HepG2 (cell line): ENCODE data around the gene GFOD1. TPM values are rescaled to one million over a fixed set of nuclear protein-coding genes. Genes with fewer than 3 reads are reported as not detected.
A peak's percentile ranks its signal among the peaks of the same experiment; 100 is the strongest.

Source experiments
- FOXP1 ChIP-seq, 2 experiments: fragments of 450-650 bp in 1 of 2; IDR thresholded peaks; 2 replicates each; pipeline ENCODE4 v1.6.1; 2017 to 2018; ENCODE audit warnings: antibody characterized with exemption in 1 of 2
- HMG20A ChIP-seq: IDR thresholded peaks from 2 replicates; pipeline ENCODE4 v1.6.1; 2016; ENCODE audit warnings: borderline replicate concordance
- MAFG ChIP-seq: sonication (generic); formaldehyde crosslinking; IDR thresholded peaks from 2 replicates; pipeline ENCODE4 v1.5.1; 2020; ENCODE audit warnings: mild to moderate bottlenecking, missing genetic modification reagents
- MIER2 ChIP-seq: IDR thresholded peaks from 2 replicates; pipeline ENCODE4 v1.6.1; 2016; ENCODE audit warnings: missing biosample characterization, missing genetic modification reagents
- PAX8 ChIP-seq: sonication (generic); formaldehyde crosslinking; IDR thresholded peaks from 2 replicates; pipeline ENCODE4 v1.8.0; 2022; ENCODE audit warnings: mild to moderate bottlenecking, missing genetic modification reagents, borderline replicate concordance
- SNAPC2 ChIP-seq: sonication (generic); formaldehyde crosslinking; IDR thresholded peaks from 2 replicates; pipeline ENCODE4 v1.8.1; 2022; ENCODE audit warnings: mild to moderate bottlenecking, missing genetic modification reagents
- SNRNP70 ChIP-seq: fragments of 200-400 bp; formaldehyde crosslinking; IDR thresholded peaks from 2 replicates; pipeline ENCODE4 v1.6.1; 2017; ENCODE audit warnings: mild to moderate bottlenecking, low read depth, low read length, moderate library complexity
- SRSF4 ChIP-seq: fragments of 200-400 bp; formaldehyde crosslinking; IDR thresholded peaks from one replicate; pipeline ENCODE4 v1.6.1; 2018; ENCODE audit warnings: mild to moderate bottlenecking, low read depth, low read length, moderate library complexity; ENCODE audit not compliant: poor library complexity, severe bottlenecking
- SRY ChIP-seq: sonication (generic); formaldehyde crosslinking; IDR thresholded peaks from 2 replicates; pipeline ENCODE4 v1.8.0; 2022; ENCODE audit warnings: mild to moderate bottlenecking, missing genetic modification reagents
- SSRP1 ChIP-seq: IDR thresholded peaks from 2 replicates; pipeline ENCODE4 v1.6.1; 2016; ENCODE audit warnings: control low read depth
- TARDBP ChIP-seq: sonication (generic); formaldehyde crosslinking; IDR thresholded peaks from 2 replicates; pipeline ENCODE4 v1.8.0; 2022; ENCODE audit warnings: mild to moderate bottlenecking, missing genetic modification reagents
- ZNF260 ChIP-seq: sonication (generic); formaldehyde crosslinking; IDR thresholded peaks from 2 replicates; pipeline ENCODE4 v1.4.0; 2020; ENCODE audit warnings: missing genetic modification reagents, low read depth, mild to moderate bottlenecking, borderline replicate concordance
- ZNF382 ChIP-seq: sonication (generic); formaldehyde crosslinking; IDR thresholded peaks from 2 replicates; pipeline ENCODE4 v1.5.0; 2020; ENCODE audit warnings: missing genetic modification reagents, mild to moderate bottlenecking, borderline replicate concordance
- ZNF441 ChIP-seq: sonication (generic); formaldehyde crosslinking; IDR thresholded peaks from 2 replicates; pipeline ENCODE4 v1.7.0; 2021; ENCODE audit warnings: missing genetic modification reagents, borderline replicate concordance
- ZNF720 ChIP-seq: sonication (generic); formaldehyde crosslinking; IDR thresholded peaks from 2 replicates; pipeline ENCODE4 v1.4.0; 2020; ENCODE audit warnings: missing genetic modification reagents
- ZNF724P ChIP-seq: sonication (generic); formaldehyde crosslinking; IDR thresholded peaks from 2 replicates; pipeline ENCODE4 v1.8.0; 2022; ENCODE audit warnings: missing genetic modification reagents, borderline replicate concordance
- ZNF775 ChIP-seq: sonication (generic); formaldehyde crosslinking; IDR thresholded peaks from 2 replicates; pipeline ENCODE4 v1.4.0; 2020; ENCODE audit warnings: missing genetic modification reagents, mild to moderate bottlenecking, moderate library complexity, borderline replicate concordance
- polyA plus RNA-seq, 8 experiments: library from polyadenylated mRNA; depleted of rRNA in 3 of 8; stranded (reverse) in 7 of 8; unstranded in 1 of 8; fragments of >200 nt; fragmentation: Illumina TruSeq in 4 of 8; extraction: Trizol in 4 of 8; gene quantifications; 2 replicates each; pipeline versions ENCODE4 v1.2.1 to v1.2.3, GENCODE V29; 2011 to 2016; ENCODE audit warnings: low read depth in 4 of 8, missing spikeins in 1 of 8, mixed read lengths in 1 of 8; ENCODE audit not compliant: insufficient read depth in 1 of 8
- total RNA-seq, 5 experiments: library from RNA; depleted of rRNA; stranded (reverse); fragments of >200 nt; fragmentation: Illumina TruSeq; extraction: Trizol; gene quantifications; 2 replicates each; pipeline ENCODE4 v1.2.3, GENCODE V29; 2016; ENCODE audit warnings: low read depth in 1 of 5
- TF ChIP-seq, protein P1 (sequence below): sonication (generic); formaldehyde crosslinking; IDR thresholded peaks from 2 replicates; pipeline ENCODE4 v1.4.0; 2020; ENCODE audit warnings: mild to moderate bottlenecking, missing genetic modification reagents
- TF ChIP-seq, protein P2 (sequence below): sonication (generic); formaldehyde crosslinking; IDR thresholded peaks from 2 replicates; pipeline ENCODE4 v1.8.0; 2022; ENCODE audit warnings: low read depth, missing genetic modification reagents
- TF ChIP-seq, protein P3 (sequence below): IDR thresholded peaks from 2 replicates; pipeline ENCODE4 v1.6.1; 2016; ENCODE audit warnings: mild to moderate bottlenecking
- TF ChIP-seq, protein P4 (sequence below): sonication (generic); formaldehyde crosslinking; IDR thresholded peaks from 2 replicates; pipeline ENCODE4 v1.9.0; 2021; ENCODE audit warnings: missing genetic modification reagents, borderline replicate concordance

The GFOD1 gene
- total and polyA plus RNA-seq, 2 of the 13 experiments (the other 11 are each of a cell fraction or from before 2014, with no cell fraction given): 1.9 to 6.4 TPM

DNA sequence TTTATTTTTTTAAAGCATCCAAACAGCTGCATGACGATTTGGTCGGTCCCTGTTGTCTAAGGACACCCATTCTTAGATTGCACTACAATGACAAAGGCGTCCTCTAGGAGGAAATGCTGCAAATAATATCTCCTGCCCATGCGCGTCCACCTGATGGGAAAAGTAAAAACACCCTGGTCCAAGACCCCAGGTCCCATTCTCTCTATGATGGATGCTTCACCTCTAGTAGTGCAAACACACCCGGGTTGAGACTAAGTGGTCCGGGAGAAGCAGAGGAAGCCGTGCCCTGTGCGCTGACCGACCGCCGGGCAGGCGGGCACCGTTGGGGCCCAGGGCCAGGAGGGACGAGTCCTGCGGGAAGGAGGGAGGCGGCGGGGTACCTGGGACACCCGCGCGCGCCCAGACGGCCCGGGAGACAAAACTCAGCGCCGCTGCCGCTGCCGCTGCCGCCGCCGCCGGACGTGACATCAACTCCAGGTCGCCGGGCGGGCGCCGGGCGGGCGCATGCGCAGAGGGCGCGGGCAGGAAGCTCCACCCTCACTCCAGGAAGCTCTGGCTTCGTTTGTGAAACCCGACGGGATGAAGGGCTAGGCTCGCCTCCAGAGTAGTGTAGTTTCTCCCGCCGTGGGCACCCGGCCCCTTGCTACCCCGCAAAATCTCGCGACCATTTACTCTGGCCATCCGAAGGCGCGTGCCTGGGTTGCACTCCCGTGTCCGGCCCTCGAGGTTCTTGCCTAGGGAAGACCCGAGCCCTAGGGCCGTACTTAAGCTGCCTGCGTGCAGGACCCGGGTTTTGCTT, 159.1 kb downstream of the GFOD1 start, which contains the start of gene TBC1D7 (continued):
- TF ChIP-seq, protein P1, sequence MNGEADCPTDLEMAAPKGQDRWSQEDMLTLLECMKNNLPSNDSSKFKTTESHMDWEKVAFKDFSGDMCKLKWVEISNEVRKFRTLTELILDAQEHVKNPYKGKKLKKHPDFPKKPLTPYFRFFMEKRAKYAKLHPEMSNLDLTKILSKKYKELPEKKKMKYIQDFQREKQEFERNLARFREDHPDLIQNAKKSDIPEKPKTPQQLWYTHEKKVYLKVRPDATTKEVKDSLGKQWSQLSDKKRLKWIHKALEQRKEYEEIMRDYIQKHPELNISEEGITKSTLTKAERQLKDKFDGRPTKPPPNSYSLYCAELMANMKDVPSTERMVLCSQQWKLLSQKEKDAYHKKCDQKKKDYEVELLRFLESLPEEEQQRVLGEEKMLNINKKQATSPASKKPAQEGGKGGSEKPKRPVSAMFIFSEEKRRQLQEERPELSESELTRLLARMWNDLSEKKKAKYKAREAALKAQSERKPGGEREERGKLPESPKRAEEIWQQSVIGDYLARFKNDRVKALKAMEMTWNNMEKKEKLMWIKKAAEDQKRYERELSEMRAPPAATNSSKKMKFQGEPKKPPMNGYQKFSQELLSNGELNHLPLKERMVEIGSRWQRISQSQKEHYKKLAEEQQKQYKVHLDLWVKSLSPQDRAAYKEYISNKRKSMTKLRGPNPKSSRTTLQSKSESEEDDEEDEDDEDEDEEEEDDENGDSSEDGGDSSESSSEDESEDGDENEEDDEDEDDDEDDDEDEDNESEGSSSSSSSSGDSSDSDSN (CRISPR knock-in tag): peak; percentile 84
- TF ChIP-seq HMG20A (CRISPR knock-in tag) (no peak), SRSF4 (no peak), SRY (CRISPR knock-in tag) (peak; percentile 82), PAX8 (CRISPR knock-in tag) (no peak), ZNF382 (no peak), MAFG (CRISPR knock-in tag) (peak; percentile 31; the same call in 1 of the 2 replicates), ZNF775 (CRISPR knock-in tag) (no peak), MIER2 (peak; percentile 37; the same call in 1 of the 2 replicates), ZNF724P (CRISPR knock-in tag) (peak; percentile 87), SNAPC2 (CRISPR knock-in tag) (peak; percentile 66; the same call in 1 of the 2 replicates), FOXP1 (IDR thresholded peaks at IDR 0.05) (no peak), FOXP1 (CRISPR knock-in tag; IDR thresholded peaks at IDR 0.05) (no peak), TARDBP (CRISPR knock-in tag) (no peak), SNRNP70 (no peak), ZNF720 (CRISPR knock-in tag) (no peak), SSRP1 (CRISPR knock-in tag) (no peak), ZNF441 (CRISPR knock-in tag) (peak; percentile 58), ZNF260 (CRISPR knock-in tag) (no peak)
- TF ChIP-seq, protein P2, sequence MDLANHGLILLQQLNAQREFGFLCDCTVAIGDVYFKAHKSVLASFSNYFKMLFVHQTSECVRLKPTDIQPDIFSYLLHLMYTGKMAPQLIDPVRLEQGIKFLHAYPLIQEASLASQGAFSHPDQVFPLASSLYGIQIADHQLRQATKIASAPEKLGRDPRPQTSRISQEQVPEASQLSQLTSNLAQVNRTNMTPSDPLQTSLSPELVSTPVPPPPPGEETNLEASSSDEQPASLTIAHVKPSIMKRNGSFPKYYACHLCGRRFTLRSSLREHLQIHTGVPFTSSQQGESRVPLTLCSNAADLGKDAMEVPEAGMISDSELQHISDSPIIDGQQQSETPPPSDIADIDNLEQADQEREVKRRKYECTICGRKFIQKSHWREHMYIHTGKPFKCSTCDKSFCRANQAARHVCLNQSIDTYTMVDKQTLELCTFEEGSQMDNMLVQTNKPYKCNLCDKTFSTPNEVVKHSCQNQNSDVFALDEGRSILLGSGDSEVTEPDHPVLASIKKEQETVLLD (CRISPR knock-in tag): 0 out of 2 replicates have a peak, but pooled peaks have one; percentile 41
- TF ChIP-seq, protein P3, sequence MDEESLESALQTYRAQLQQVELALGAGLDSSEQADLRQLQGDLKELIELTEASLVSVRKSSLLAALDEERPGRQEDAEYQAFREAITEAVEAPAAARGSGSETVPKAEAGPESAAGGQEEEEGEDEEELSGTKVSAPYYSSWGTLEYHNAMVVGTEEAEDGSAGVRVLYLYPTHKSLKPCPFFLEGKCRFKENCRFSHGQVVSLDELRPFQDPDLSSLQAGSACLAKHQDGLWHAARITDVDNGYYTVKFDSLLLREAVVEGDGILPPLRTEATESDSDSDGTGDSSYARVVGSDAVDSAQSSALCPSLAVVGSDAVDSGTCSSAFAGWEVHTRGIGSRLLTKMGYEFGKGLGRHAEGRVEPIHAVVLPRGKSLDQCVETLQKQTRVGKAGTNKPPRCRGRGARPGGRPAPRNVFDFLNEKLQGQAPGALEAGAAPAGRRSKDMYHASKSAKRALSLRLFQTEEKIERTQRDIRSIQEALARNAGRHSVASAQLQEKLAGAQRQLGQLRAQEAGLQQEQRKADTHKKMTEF: peak; percentile 83; the same call in 1 of the 2 replicates
- TF ChIP-seq, protein P4, sequence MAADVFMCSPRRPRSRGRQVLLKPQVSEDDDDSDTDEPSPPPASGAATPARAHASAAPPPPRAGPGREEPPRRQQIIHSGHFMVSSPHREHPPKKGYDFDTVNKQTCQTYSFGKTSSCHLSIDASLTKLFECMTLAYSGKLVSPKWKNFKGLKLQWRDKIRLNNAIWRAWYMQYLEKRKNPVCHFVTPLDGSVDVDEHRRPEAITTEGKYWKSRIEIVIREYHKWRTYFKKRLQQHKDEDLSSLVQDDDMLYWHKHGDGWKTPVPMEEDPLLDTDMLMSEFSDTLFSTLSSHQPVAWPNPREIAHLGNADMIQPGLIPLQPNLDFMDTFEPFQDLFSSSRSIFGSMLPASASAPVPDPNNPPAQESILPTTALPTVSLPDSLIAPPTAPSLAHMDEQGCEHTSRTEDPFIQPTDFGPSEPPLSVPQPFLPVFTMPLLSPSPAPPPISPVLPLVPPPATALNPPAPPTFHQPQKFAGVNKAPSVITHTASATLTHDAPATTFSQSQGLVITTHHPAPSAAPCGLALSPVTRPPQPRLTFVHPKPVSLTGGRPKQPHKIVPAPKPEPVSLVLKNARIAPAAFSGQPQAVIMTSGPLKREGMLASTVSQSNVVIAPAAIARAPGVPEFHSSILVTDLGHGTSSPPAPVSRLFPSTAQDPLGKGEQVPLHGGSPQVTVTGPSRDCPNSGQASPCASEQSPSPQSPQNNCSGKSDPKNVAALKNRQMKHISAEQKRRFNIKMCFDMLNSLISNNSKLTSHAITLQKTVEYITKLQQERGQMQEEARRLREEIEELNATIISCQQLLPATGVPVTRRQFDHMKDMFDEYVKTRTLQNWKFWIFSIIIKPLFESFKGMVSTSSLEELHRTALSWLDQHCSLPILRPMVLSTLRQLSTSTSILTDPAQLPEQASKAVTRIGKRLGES: no peak
